Ishikawa (cell line): Measurements from ENCODE around the gene ERC1.

Experiments used
- CEBPB ChIP-seq: IDR thresholded peaks from 2 replicates; pipeline ENCODE4 v1.6.1; 2012
- CREB1 ChIP-seq: IDR thresholded peaks from 2 replicates; pipeline ENCODE4 v1.6.1; 2012; ENCODE audit warnings: low read depth
- EP300 ChIP-seq: IDR thresholded peaks from 2 replicates; pipeline ENCODE4 v1.6.1; 2012; ENCODE audit warnings: borderline replicate concordance
- FOXM1 ChIP-seq: IDR thresholded peaks from 2 replicates; pipeline ENCODE4 v1.6.1; 2012; ENCODE audit warnings: low read depth, borderline replicate concordance
- NFIC ChIP-seq: IDR thresholded peaks from 2 replicates; pipeline ENCODE4 v1.6.1; 2012
- RAD21 ChIP-seq: IDR thresholded peaks from 2 replicates; pipeline ENCODE4 v1.6.1; 2012; ENCODE audit warnings: low read depth
- REST ChIP-seq: IDR thresholded peaks from 2 replicates; pipeline ENCODE4 v1.6.1; 2012; ENCODE audit warnings: low read depth, mild to moderate bottlenecking
- TAF1 ChIP-seq: IDR thresholded peaks from 2 replicates; pipeline ENCODE4 v1.6.1; 2012; ENCODE audit warnings: low read depth, mild to moderate bottlenecking
- TCF12 ChIP-seq: IDR thresholded peaks from 2 replicates; pipeline ENCODE4 v1.6.1; 2012; ENCODE audit warnings: low read depth
- TEAD4 ChIP-seq: IDR thresholded peaks from 2 replicates; pipeline ENCODE4 v1.6.1; 2012
- YY1 ChIP-seq: IDR thresholded peaks from 2 replicates; pipeline ENCODE4 v1.6.1; 2012; ENCODE audit warnings: low read depth
- ZBTB7A ChIP-seq: IDR thresholded peaks from 2 replicates; pipeline ENCODE4 v1.6.1; 2012; ENCODE audit warnings: low read depth
- TF ChIP-seq, protein P1 (sequence below): IDR thresholded peaks from 2 replicates; pipeline ENCODE4 v1.6.1; 2012
- TF ChIP-seq, protein P2 (sequence below): IDR thresholded peaks from 2 replicates; pipeline ENCODE4 v1.6.1; 2012

GRCh38 chr12:998020-998874 is 7.2 kb downstream of the ERC1 start:
- TF ChIP-seq FOXM1 (no peak), TEAD4 (no peak), RAD21 (no peak), NFIC (no peak), CEBPB (0 out of 2 replicates have a peak, but pooled peaks have one; percentile 14), EP300 (no peak), REST (no peak), ZBTB7A (no peak), YY1 (no peak), CREB1 (no peak), TCF12 (no peak), TAF1 (no peak)
- TF ChIP-seq, protein P1, sequence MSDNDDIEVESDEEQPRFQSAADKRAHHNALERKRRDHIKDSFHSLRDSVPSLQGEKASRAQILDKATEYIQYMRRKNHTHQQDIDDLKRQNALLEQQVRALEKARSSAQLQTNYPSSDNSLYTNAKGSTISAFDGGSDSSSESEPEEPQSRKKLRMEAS: no peak
- TF ChIP-seq, protein P2, sequence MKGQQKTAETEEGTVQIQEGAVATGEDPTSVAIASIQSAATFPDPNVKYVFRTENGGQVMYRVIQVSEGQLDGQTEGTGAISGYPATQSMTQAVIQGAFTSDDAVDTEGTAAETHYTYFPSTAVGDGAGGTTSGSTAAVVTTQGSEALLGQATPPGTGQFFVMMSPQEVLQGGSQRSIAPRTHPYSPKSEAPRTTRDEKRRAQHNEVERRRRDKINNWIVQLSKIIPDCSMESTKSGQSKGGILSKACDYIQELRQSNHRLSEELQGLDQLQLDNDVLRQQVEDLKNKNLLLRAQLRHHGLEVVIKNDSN: no peak
